T-helper 1 cell (primary cell): ENCODE measurements around the gene SLAMF7.
"Not testable (repeated sequence)": the region's sequence is repeated elsewhere in the genome, so short reads cannot be mapped to it uniquely, and the experiment has no call there.

Experiments used
- DNase-seq, 5 donors: peaks; one replicate each; pipeline ENCODE4 v3.0.0-alpha.2; 2012 to 2020
- total RNA-seq, 4 donors: gene quantifications; one replicate each; lab custom pipeline; 2026; lab: John Stamatoyannopoulos, UW

The SLAMF7 gene
- 3.4 to 15.4 (median 5.2) reads per million in 4 donors for total RNA-seq

GRCh38 chr1:160739098-160739511, at the start of gene SLAMF7:
Gene SLAMF7 (plus strand): TSS chr1:160739247. CDS start chr1:160739302, 55 bp downstream.
- peak in 1 of 5 donors; percentile 50 for DNase-seq

GRCh38 chr1:160692390-160692789, 46.7 kb upstream of the SLAMF7 start:
- not testable (repeated sequence) for DNase-seq

GRCh38 chr1:160702100-160702499, 36.9 kb upstream of the SLAMF7 start:
- no peak for DNase-seq

GRCh38 chr1:160704250-160704649, 34.8 kb upstream of the SLAMF7 start:
- DNase-seq, result no peak

- not testable (repeated sequence) for DNase-seq
Observed at GRCh38 chr1:160705212-160705621, 33.8 kb upstream of the SLAMF7 start.

GRCh38 chr1:160705742-160706141, 33.3 kb upstream of the SLAMF7 start:
- no peak for DNase-seq

GRCh38 chr1:160706526-160707235, 32.4 kb upstream of the SLAMF7 start:
- DNase-seq, result no peak

- DNase-seq, result peak in 1 of 5 donors; percentile 70
Observed at GRCh38 chr1:160707236-160708064, 31.6 kb upstream of the SLAMF7 start.

- DNase-seq, result peak in 1 of 5 donors; percentile 62
Observed at GRCh38 chr1:160708118-160708517, 30.9 kb upstream of the SLAMF7 start.

GRCh38 chr1:160708801-160709200, 30.2 kb upstream of the SLAMF7 start:
- peak in 1 of 5 donors; percentile 69 for DNase-seq

GRCh38 chr1:160709715-160710114, 29.3 kb upstream of the SLAMF7 start:
- DNase-seq, result no peak

- DNase-seq, result peak in 1 of 5 donors; percentile 28
Observed at GRCh38 chr1:160710517-160711252, 28.4 kb upstream of the SLAMF7 start.

GRCh38 chr1:160711276-160711601, 27.8 kb upstream of the SLAMF7 start:
- no peak for DNase-seq

- DNase-seq, result peak in 4 of 5 donors; percentile 30 to 82 (median 44)
Observed at GRCh38 chr1:160711602-160712311, 27.3 kb upstream of the SLAMF7 start, which contains the start of gene CD48. Gene CD48 (minus strand): TSS chr1:160711822. CDS start chr1:160711763, 59 bp downstream.

GRCh38 chr1:160712525-160713080, 26.4 kb upstream of the SLAMF7 start:
- DNase-seq, result peak in 4 of 5 donors; percentile 30 to 82 (median 46)

GRCh38 chr1:160713161-160713560, 25.9 kb upstream of the SLAMF7 start:
- no peak for DNase-seq

GRCh38 chr1:160714034-160714648, 24.9 kb upstream of the SLAMF7 start:
- DNase-seq, result not testable (repeated sequence)

- no peak for DNase-seq
Observed at GRCh38 chr1:160716013-160716412, 23.0 kb upstream of the SLAMF7 start.

- DNase-seq, result no peak
Observed at GRCh38 chr1:160717306-160717705, 21.7 kb upstream of the SLAMF7 start.

- no peak for DNase-seq
Observed at GRCh38 chr1:160718210-160718609, 20.8 kb upstream of the SLAMF7 start.

GRCh38 chr1:160720356-160721085, 18.5 kb upstream of the SLAMF7 start:
- DNase-seq, result no peak
